Muscle layer of colon (tissue), 2 donors: ENCODE results near the gene ELOB.

Experiments used
- H3K27ac ChIP-seq: one replicate; pipeline ENCODE4 v1.7.0; 2013; ENCODE audit warnings: low read depth, mild to moderate bottlenecking, low read length, moderate library complexity
- H3K27me3 ChIP-seq, 2 donors: one replicate each; pipeline ENCODE4 v1.7.0; 2013; ENCODE audit warnings: low read length in 2 of 2, mild to moderate bottlenecking in 2 of 2; ENCODE audit not compliant: insufficient read depth in 2 of 2, control insufficient read depth in 1 of 2
- H3K36me3 ChIP-seq: one replicate; pipeline ENCODE4 v1.7.0; 2013; ENCODE audit warnings: mild to moderate bottlenecking, low read length; ENCODE audit not compliant: insufficient read depth
- H3K4me1 ChIP-seq: one replicate; pipeline ENCODE4 v1.7.0; 2013; ENCODE audit warnings: mild to moderate bottlenecking, low read length; ENCODE audit not compliant: insufficient read depth
- H3K4me3 ChIP-seq, 2 donors: one replicate each; pipeline ENCODE4 v1.7.0; 2013; ENCODE audit warnings: low read length in 2 of 2, low read depth in 1 of 2, mild to moderate bottlenecking in 1 of 2, moderate library complexity in 1 of 2
- H3K9ac ChIP-seq: one replicate; pipeline ENCODE4 v1.7.0; 2013; ENCODE audit warnings: low read length
- H3K9me3 ChIP-seq: one replicate; pipeline ENCODE4 v1.7.0; 2013; ENCODE audit warnings: mild to moderate bottlenecking, low read length
- donor health status: abdominal sarcoma.
- donor health status: Adenocarcinoma of cecum.

ELOB gene

DNA sequence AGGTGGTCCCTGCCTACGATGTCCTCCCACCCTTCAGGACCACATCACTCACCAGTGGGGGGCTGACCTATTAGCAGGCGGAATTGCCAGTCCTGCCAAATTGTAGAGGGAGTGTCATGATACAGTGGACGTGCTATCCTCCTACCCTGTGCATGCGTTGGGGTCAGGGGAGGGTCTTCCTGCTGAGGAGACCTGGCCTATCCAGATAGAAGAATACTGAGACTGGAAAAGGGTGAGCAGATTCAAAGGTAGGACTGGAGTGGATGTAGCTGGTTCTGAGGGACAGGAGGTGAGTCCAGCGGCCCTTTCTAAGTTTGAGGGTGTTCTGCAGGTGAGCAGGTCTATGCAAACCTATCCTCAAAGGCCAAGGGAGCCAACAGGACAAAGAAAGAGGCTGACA, 29.2 kb upstream of the ELOB start:
- H3K27me3 ChIP-seq = peaks cover 0 to 5% of the 10 kb centered on the region in 2 donors
- no peak overlapping the region for H3K4me3 ChIP-seq
- no peak overlapping the region for H3K9ac ChIP-seq
- H3K4me1 ChIP-seq = no peaks in the 10 kb centered on the region
- no peak overlapping the region for H3K27ac ChIP-seq
- no peaks in the 10 kb centered on the region for H3K36me3 ChIP-seq
- H3K9me3 ChIP-seq = peaks cover 2% of the 10 kb centered on the region

- H3K9me3 ChIP-seq = peaks cover 2% of the 10 kb centered on the region
- no peak overlapping the region for H3K27ac ChIP-seq
- H3K4me3 ChIP-seq = no peak overlapping the region
- H3K27me3 ChIP-seq = peaks cover 0 to 5% of the 10 kb centered on the region in 2 donors
- H3K9ac ChIP-seq = no peak overlapping the region
- no peaks in the 10 kb centered on the region for H3K4me1 ChIP-seq
- H3K36me3 ChIP-seq = no peaks in the 10 kb centered on the region
Observed at GRCh38 chr16:2804728-2805127, 27.6 kb upstream of the ELOB start.

DNA sequence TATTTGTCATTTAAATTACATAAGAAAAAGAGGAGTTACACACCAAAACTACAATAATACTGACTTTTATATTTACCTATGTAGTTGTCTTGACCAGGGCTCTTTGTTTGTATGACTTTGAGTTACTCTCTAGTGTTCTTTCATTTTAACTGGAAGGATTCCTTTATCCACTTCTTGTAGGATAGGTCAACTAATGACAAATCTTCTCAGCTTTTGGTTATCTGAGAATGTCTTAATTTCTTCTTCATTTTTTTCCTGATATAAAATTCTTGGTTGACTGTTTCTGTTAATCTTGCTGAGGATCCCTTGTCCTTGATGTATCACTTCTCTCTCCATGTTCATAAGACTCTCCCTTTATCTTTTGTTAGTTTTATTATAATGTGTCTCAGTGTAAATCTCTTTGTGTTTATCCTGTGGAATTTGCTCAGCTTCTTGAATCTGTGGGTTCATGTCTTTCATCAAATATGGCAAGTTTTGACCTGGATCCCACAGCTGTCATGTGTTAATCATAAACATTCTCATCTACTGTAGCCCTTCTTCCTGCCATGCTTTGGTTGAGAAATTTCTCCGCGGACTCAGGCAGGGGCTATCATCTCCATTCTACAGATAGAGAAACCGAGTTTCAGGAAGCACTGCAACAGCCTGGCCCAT, 26.6 kb upstream of the ELOB start:
- no peak overlapping the region for H3K27ac ChIP-seq
- H3K4me3 ChIP-seq = no peak overlapping the region
- no peaks in the 10 kb centered on the region for H3K36me3 ChIP-seq
- peaks cover 0 to 13% of the 10 kb centered on the region in 2 donors for H3K27me3 ChIP-seq
- no peak overlapping the region for H3K9ac ChIP-seq
- peaks cover 2% of the 10 kb centered on the region for H3K9me3 ChIP-seq
- H3K4me1 ChIP-seq = no peaks in the 10 kb centered on the region

- Histone ChIP-seq H3K36me3 (no peaks in the 10 kb centered on the region), H3K27ac (no peak overlapping the region), H3K4me3 (no peak overlapping the region), H3K4me1 (no peaks in the 10 kb centered on the region), H3K9me3 (peaks cover 2% of the 10 kb centered on the region), H3K27me3 (peaks cover 0 to 16% of the 10 kb centered on the region in 2 donors), H3K9ac (no peak overlapping the region)
Observed at GRCh38 chr16:2799859-2800226, 22.8 kb upstream of the ELOB start.

DNA sequence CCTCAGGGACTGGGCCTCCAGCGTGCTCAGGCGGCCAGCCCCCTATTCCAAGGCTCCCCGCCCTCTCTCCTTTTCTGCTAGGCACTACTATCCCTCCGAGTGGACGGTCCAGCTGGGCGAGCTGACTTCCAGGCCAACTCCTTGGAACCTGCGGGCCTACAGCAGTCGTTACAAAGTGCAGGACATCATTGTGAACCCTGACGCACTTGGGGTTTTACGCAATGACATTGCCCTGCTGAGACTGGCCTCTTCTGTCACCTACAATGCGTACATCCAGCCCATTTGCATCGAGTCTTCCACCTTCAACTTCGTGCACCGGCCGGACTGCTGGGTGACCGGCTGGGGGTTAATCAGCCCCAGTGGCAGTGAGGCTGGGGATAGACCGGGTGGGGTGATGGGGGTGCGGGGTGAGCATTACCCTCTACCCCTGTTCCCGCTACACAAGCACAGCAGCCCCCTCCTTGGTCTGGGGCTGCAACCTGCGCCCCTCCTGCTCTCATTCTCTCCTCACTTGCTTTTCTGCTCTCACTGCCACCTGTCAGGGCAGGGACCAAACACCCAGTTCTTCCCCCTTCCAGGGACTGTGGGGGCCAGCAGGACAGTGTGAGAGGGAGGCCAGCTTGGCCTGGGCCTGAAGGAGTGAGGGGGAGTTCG, 22.3 kb upstream of the ELOB start:
- Histone ChIP-seq H3K4me1 (no peaks in the 10 kb centered on the region), H3K27me3 (peaks cover 0 to 16% of the 10 kb centered on the region in 2 donors), H3K36me3 (no peaks in the 10 kb centered on the region), H3K9me3 (peaks cover 2% of the 10 kb centered on the region), H3K27ac (no peak overlapping the region), H3K9ac (no peak overlapping the region), H3K4me3 (no peak overlapping the region)

DNA sequence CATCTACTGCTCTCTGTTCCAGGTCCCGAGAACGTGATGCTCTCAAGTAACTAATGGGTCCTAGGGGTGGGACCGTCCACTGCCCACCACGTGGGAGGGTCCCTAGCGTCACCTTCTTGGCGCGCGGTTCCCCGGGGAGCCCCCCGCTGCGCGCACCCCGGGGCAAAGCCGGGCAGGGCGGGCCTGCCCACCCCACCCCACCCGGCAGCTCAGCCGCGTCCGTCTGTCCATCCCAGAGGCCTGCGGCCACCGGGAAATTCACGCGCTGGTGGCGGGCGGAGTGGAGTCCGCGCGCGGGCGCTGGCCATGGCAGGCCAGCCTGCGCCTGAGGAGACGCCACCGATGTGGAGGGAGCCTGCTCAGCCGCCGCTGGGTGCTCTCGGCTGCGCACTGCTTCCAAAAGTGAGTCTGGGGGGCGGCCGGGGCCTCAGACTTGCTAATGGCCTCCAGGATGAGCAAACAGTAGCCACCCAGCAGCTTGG, 21.7 kb upstream of the ELOB start:
- Histone ChIP-seq H3K9ac (no peak overlapping the region), H3K4me1 (no peaks in the 10 kb centered on the region), H3K27ac (no peak overlapping the region), H3K9me3 (peaks cover 2% of the 10 kb centered on the region), H3K36me3 (no peaks in the 10 kb centered on the region), H3K27me3 (peaks cover 0 to 16% of the 10 kb centered on the region in 2 donors), H3K4me3 (no peak overlapping the region)

DNA sequence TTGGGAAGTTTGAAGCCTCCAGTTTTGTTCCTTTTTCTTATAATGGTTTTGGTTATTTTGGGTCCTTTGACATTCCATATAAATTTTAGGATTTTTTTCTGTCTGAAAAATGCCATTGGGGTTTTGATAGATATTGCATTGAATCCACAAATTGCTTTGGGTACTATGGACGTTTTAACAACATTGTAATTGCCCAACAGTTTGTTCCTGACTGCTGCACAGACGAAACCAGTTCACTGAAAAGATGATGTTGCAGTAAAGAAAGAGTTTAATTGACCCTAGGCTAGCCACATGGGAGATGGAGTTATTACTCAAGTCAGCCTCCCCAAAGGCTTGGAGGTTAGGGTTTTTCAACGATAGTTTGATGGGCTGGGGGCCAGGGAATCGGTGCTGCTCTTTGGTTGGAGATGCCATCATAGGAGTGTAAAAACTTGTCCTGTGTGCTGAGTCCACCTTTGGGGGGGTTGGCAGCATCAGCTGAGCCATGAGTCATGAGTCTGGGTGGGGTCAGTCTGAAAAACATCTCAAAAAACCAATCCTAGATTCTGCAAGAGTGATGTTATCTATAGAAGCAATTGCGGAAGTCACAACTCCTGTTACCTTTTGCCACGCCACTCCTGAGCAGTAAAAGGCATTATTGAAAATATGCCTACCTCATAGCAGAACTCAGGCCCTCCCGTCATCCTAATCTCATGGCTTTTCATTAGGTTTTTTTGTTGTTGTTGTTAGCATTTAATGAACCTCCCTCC, 18.5 kb upstream of the ELOB start:
- Histone ChIP-seq H3K9ac (no peak overlapping the region), H3K27ac (no peak overlapping the region), H3K4me1 (no peaks in the 10 kb centered on the region)

GRCh38 chr16:2792940-2793339, 15.9 kb upstream of the ELOB start:
- H3K27ac ChIP-seq = no peak overlapping the region
- H3K4me3 ChIP-seq = no peak overlapping the region
- no peak overlapping the region for H3K9ac ChIP-seq
- no peaks in the 10 kb centered on the region for H3K36me3 ChIP-seq
- H3K4me1 ChIP-seq = no peaks in the 10 kb centered on the region
- no peaks in the 10 kb centered on the region for H3K9me3 ChIP-seq
- peaks cover under 1 to 22% of the 10 kb centered on the region in 2 donors for H3K27me3 ChIP-seq

More for the DNA sequence above, 18.5 kb upstream of the ELOB start:
- Histone ChIP-seq H3K4me3 (no peak overlapping the region), H3K9me3 (no peaks in the 10 kb centered on the region), H3K27me3 (peaks cover 0 to 23% of the 10 kb centered on the region in 2 donors), H3K36me3 (no peaks in the 10 kb centered on the region)

DNA sequence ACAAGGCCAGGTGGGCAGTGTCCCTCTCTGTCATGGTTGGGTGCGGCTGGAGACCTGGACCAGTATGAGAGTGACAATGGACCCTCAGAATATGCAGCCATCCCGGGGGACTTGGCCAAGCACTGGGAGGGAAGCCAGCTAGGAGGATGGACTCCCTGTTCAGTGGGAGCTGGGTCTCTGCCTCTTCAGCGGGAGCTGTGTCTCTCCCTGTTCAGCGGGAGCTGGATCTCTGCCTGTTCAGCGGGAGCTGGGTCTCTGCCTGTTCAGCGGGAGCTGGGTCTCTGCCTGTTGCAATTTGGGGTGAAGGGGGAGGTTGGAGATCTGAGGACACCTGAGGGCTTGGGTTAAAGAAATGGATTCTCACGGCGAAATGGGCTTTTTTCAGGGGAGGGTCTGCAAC, 14.1 kb upstream of the ELOB start:
- H3K4me1 ChIP-seq = no peaks in the 10 kb centered on the region
- no peaks in the 10 kb centered on the region for H3K36me3 ChIP-seq
- H3K27ac ChIP-seq = no peak overlapping the region
- peaks cover 12 to 35% of the 10 kb centered on the region in 2 donors for H3K27me3 ChIP-seq
- H3K9me3 ChIP-seq = no peaks in the 10 kb centered on the region
- H3K9ac ChIP-seq = no peak overlapping the region
- H3K4me3 ChIP-seq = no peak overlapping the region

GRCh38 chr16:2790631-2791030, 13.6 kb upstream of the ELOB start:
- peaks cover 18 to 40% of the 10 kb centered on the region in 2 donors for H3K27me3 ChIP-seq
- H3K36me3 ChIP-seq = no peaks in the 10 kb centered on the region
- H3K4me3 ChIP-seq = no peak overlapping the region
- no peaks in the 10 kb centered on the region for H3K9me3 ChIP-seq
- H3K9ac ChIP-seq = no peak overlapping the region
- H3K27ac ChIP-seq = no peak overlapping the region
- no peaks in the 10 kb centered on the region for H3K4me1 ChIP-seq

DNA sequence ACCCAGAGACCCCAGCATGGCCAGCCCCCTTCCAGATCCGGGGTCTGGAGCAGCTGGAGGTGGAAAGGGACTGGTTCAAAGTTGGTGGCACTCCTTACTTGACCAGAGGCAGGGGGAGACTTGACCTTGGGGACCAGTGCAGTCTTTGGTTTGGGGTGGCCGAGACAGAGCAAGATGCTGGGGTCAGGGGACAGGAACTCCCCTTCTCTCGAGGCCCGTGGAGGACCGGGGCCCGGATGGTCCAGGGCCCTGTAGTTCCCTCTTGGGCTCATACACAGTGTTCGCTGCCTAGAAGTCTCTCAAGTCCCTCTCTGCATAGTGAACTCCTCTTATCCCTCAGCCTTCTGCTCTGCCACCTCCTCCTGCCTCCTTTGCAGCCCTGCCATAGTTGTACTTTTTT, 10.9 kb upstream of the ELOB start:
- Histone ChIP-seq H3K36me3 (no peaks in the 10 kb centered on the region), H3K27ac (no peak overlapping the region), H3K4me1 (no peaks in the 10 kb centered on the region), H3K4me3 (no peak overlapping the region), H3K9me3 (no peaks in the 10 kb centered on the region), H3K27me3 (peaks cover 34 to 51% of the 10 kb centered on the region in 2 donors), H3K9ac (no peak overlapping the region)
